Transverse colon (tissue), 4 donors: Measurements from ENCODE around the gene ACKR1. TPM values are rescaled to one million over a fixed set of nuclear protein-coding genes. Genes with fewer than 3 reads are reported as not detected.

Experiments
- DNase-seq: peaks from one replicate; pipeline ENCODE4 v3.0.0-alpha.2; 2019
- H3K27ac ChIP-seq, 4 donors: fragments of 200-600 bp; sonication (generic); 2 replicates each; pipeline ENCODE4 v1.5.1; 2016 to 2018; ENCODE audit warnings: inconsistent platforms in 4 of 4
- H3K27me3 ChIP-seq: fragments of 200-600 bp; sonication (generic); 2 replicates; pipeline ENCODE4 v1.5.1; 2017; ENCODE audit warnings: inconsistent platforms
- H3K36me3 ChIP-seq, 4 donors: fragments of 200-600 bp; sonication (generic); 2 replicates each; pipeline ENCODE4 v1.5.1; 2017 to 2019; ENCODE audit warnings: inconsistent platforms in 4 of 4
- H3K4me1 ChIP-seq, 4 donors: fragments of 200-600 bp; sonication (generic); 2 replicates each; pipeline ENCODE4 v1.5.1; 2017 to 2020; ENCODE audit warnings: inconsistent platforms in 4 of 4
- H3K4me3 ChIP-seq, 4 donors: fragments of 200-600 bp; sonication (generic); 1 replicate in 1 of 4; 2 replicates in 3 of 4; pipeline versions ENCODE4 v1.5.1 to v1.6.1; 2017 to 2019; ENCODE audit warnings: inconsistent platforms in 4 of 4
- H3K9me3 ChIP-seq, 2 donors: fragments of 200-600 bp; sonication (generic); 2 replicates each; pipeline ENCODE4 v1.5.1; 2017 to 2019; ENCODE audit warnings: inconsistent platforms in 2 of 2
- EP300 ChIP-seq: sonication (generic); formaldehyde crosslinking; IDR thresholded peaks from one replicate; pipeline ENCODE4 v1.6.1; 2017; ENCODE audit warnings: antibody characterized with exemption, low read depth
- POLR2A ChIP-seq: fragments of 450-650 bp; IDR thresholded peaks from one replicate; pipeline ENCODE4 v1.6.1; 2016; ENCODE audit warnings: antibody characterized with exemption, mild to moderate bottlenecking, moderate library complexity
- POLR2AphosphoS5 ChIP-seq, 3 donors: sonication (generic); formaldehyde crosslinking; IDR thresholded peaks; one replicate each; pipeline ENCODE4 v1.6.1; 2016; ENCODE audit warnings: antibody characterized with exemption in 3 of 3
- WGBS, 2 donors: methylation state at CpG; one replicate each; pipeline ENCODE4 v1.1.5; 2018; ENCODE audit warnings: low coverage in 1 of 2; 5-methylcytosine and 5-hydroxymethylcytosine counted together
- in situ Hi-C, 4 donors: fragments of 200-750 bp; cut with MboI; loops; one replicate each; pipeline versions ENCODE4 v1.15.0 to v1.15.1; 2017; ENCODE audit warnings: low sequenced_read_pairs in 3 of 4, low pct_ligation_motif_present in 1 of 4, low pct_unique_long_range_greater_than_20kb in 1 of 4
- intact Hi-C: fragments of 100-400 bp; cut with DNase I; formaldehyde crosslinking; loops from one replicate; pipeline ENCODE4 v1.15.1; 2023; ENCODE audit warnings: low total_unique reads
- total RNA-seq, 4 donors: library from RNA; depleted of rRNA; stranded (reverse); fragments of >200 nt; gene quantifications; one replicate each; pipeline ENCODE4 v1.1.0, GENCODE V29; 2016
- TF ChIP-seq, protein P1 (sequence below), 5 experiments: fragments of 200-600 bp in 3 of 5; fragments of 450-650 bp in 2 of 5; sonication (generic) in 3 of 5; IDR thresholded peaks; 1 replicate in 2 of 5; 2 replicates in 3 of 5; pipeline ENCODE4 v1.5.1; 2016 to 2017; ENCODE audit warnings: antibody characterized with exemption in 5 of 5, inconsistent platforms in 3 of 5, mild to moderate bottlenecking in 2 of 5, moderate library complexity in 1 of 5

ACKR1 gene
- total RNA-seq, 4 donors from 2014 or later = 4.1 to 16.7 (median 9.9) TPM

DNA sequence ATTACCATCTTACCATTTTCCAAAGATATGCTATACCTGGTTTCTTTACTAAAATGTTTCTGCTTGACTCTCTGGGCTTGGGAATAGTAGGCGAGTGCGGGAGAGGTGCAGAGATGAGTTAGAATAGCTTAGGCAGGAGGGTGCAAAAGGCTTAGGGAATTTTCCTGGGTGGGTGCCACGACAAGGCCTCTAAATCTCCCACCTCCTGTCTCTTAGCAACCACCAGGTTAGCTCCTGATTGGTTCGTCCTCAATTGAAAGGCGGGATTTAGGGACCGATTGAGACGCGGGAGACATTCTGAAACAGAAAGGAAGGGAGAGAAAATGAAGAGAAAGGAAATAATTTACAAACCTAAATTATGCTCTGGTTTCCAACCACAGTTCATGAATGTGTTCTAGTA is 3.1 kb downstream of the ACKR1 start:
- TF ChIP-seq EP300 = no peak
- no peak for TF ChIP-seq POLR2A
- TF ChIP-seq, protein P1, sequence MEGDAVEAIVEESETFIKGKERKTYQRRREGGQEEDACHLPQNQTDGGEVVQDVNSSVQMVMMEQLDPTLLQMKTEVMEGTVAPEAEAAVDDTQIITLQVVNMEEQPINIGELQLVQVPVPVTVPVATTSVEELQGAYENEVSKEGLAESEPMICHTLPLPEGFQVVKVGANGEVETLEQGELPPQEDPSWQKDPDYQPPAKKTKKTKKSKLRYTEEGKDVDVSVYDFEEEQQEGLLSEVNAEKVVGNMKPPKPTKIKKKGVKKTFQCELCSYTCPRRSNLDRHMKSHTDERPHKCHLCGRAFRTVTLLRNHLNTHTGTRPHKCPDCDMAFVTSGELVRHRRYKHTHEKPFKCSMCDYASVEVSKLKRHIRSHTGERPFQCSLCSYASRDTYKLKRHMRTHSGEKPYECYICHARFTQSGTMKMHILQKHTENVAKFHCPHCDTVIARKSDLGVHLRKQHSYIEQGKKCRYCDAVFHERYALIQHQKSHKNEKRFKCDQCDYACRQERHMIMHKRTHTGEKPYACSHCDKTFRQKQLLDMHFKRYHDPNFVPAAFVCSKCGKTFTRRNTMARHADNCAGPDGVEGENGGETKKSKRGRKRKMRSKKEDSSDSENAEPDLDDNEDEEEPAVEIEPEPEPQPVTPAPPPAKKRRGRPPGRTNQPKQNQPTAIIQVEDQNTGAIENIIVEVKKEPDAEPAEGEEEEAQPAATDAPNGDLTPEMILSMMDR (IDR thresholded peaks at IDR 0.05) = no peak
- TF ChIP-seq POLR2AphosphoS5 (IDR thresholded peaks at IDR 0.05) = no peak
- intact Hi-C loops (no loop called here), in situ Hi-C loops (no loop called here)
- Histone ChIP-seq H3K36me3 (no peaks in the 10 kb centered on the region), H3K9me3 (no peaks in the 10 kb centered on the region), H3K4me3 (no peak overlapping the region), H3K27me3 (peaks cover 56% of the 10 kb centered on the region), H3K4me1 (no peaks in the 10 kb centered on the region), H3K27ac (no peak overlapping the region)
- WGBS, 2 donors = 39% methylated on average over 8 of the region's 8 CpGs; no CpG with 5 or more reads in 1 of the 2 donors
- no peak for DNase-seq

DNA sequence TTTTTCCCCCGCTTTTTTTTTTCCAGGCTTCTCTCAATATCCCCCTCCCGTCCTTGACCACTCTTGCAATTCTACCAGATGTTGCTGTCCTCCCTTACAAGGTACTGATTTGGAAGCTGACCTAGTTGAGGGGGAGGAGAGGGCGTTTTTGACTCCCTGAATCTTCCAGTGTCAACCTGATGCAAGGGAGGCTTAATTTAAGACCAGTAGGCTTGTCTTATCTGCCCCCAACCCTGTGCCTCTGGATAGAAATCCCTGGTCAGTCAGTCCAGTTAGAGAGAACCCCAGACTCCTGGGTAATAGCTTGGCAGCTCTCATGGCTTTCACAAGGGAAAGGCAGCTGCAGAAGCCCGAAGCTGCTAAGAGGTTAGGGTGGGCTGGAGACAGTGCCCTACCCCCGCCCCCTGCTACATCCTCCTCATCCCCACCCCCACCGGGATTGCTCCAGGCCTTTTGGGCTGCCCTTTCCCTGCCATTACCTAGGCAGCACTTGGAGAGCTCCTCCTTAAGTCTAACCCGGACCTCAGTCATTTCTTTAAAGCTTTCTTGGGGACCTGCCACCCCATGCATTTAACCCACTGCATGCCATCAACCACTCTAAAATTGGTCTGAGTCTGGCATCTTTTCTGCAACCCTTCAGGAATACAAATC is 3.6 kb downstream of the ACKR1 start:
- H3K4me3 ChIP-seq = no peak overlapping the region
- no peaks in the 10 kb centered on the region for H3K9me3 ChIP-seq
- H3K36me3 ChIP-seq = no peaks in the 10 kb centered on the region
- no peak for DNase-seq
- in situ Hi-C loops (no loop called here), intact Hi-C loops (no loop called here)
- WGBS, 2 donors = 17 to 21% methylated on average over 1 to 7 of the region's 7 CpGs
- H3K27ac ChIP-seq = no peak overlapping the region
- H3K4me1 ChIP-seq = no peaks in the 10 kb centered on the region
- no peak for TF ChIP-seq POLR2A
- no peak for TF ChIP-seq POLR2AphosphoS5 (IDR thresholded peaks at IDR 0.05)
- TF ChIP-seq, protein P1 (IDR thresholded peaks at IDR 0.05) = no peak
- TF ChIP-seq EP300 = no peak
- H3K27me3 ChIP-seq = peaks cover 56% of the 10 kb centered on the region

DNA sequence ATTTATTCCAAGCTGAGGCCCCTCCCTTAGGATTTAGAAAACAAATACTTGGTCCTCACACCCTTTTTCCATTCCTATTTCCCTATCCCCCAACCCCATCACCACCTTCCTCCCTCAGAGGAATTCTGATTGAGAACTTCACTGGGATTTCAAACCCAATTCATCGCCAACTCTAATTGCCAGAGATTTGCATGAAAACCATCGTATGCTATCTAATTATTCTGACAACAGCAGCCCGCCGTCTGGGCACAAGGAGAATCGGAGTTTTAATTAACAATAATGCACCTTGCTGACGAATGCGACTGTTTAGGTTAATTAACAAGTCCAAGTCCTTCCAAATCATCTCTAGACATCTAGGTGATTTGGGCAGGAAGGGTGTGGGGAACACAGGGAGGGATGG is 4.4 kb downstream of the ACKR1 start:
- WGBS, 2 donors = 86 to 88% methylated on average over 7 of the region's 7 CpGs
- peaks cover 56% of the 10 kb centered on the region for H3K27me3 ChIP-seq
- in situ Hi-C loops (no loop called here), intact Hi-C loops (no loop called here)
- H3K36me3 ChIP-seq = no peaks in the 10 kb centered on the region
- DNase-seq = no peak
- H3K4me3 ChIP-seq = no peak overlapping the region
- H3K9me3 ChIP-seq = no peaks in the 10 kb centered on the region
- H3K4me1 ChIP-seq = no peaks in the 10 kb centered on the region
- H3K27ac ChIP-seq = no peak overlapping the region
- TF ChIP-seq EP300 = no peak
- no peak for TF ChIP-seq POLR2AphosphoS5 (IDR thresholded peaks at IDR 0.05)
- TF ChIP-seq, protein P1 (IDR thresholded peaks at IDR 0.05) = no peak
- TF ChIP-seq POLR2A = no peak

DNA sequence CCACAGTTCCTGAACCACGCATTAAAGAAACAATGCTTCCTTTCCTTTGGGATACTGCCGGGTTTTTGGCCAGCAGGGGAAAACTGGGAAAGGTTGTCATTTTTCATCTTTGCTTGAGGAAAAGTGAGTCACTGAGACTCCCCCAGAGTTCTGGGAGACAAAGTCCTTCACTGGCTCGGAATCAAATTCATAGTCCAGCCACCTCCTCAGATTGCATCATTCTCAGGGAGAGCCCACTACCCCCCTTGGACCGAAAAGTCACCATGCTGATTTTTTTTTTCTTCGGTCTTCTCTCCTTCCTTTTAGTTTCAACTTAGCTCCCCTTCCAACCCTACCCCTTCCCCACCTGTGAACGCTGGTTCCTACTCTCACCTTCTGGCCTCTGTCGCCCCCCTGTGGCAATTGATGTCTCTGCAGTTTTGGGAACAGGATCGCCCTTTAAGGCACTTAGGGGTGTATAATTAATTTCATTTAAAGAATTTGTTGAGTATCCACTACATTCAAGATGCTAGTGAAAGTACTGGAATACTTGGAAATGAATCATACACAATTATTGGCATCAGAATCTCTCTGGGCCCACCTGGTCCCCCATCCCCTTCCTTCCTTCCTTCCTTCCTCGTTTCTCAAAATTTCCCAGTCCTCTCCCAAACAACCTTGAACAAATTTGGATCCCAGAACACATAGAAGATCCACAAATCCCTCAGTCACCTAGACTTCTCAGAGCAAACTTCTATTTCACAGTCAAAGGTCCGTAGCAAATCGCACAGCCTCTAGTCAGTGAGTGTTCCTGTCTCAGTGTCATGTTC is 6.9 kb downstream of the ACKR1 start:
- Histone ChIP-seq H3K9me3 (no peaks in the 10 kb centered on the region), H3K27me3 (peaks cover 49% of the 10 kb centered on the region), H3K27ac (no peak overlapping the region), H3K36me3 (no peaks in the 10 kb centered on the region), H3K4me1 (no peaks in the 10 kb centered on the region), H3K4me3 (no peak overlapping the region)
- in situ Hi-C loops (loop anchor here in 1 of 4 donors (10.0 kb wide), 1 partner anchor 47 kb away; no protein-coding TSS in a partner anchor), intact Hi-C loops (loop anchor here (5.0 kb wide), 1 partner anchor 69 kb away; no protein-coding TSS in a partner anchor)
- TF ChIP-seq, protein P1 (IDR thresholded peaks at IDR 0.05) = peak; percentile 61 to 80 (median 73)
- no peak for TF ChIP-seq POLR2A
- WGBS, 2 donors = 39 to 45% methylated on average over 7 to 11 of the region's 11 CpGs
- DNase-seq = peak; percentile 26
